GM23338 (cell line): ENCODE data around the gene MRM2.

Source experiments
- CTCF ChIP-seq, 2 experiments: fragments of 200-600 bp in 1 of 2; sonication (generic) in 1 of 2; conservative IDR thresholded peaks; 2 replicates each; pipeline versions ENCODE4 v1.5.1 to v1.6.1; 2016 to 2017; ENCODE audit warnings: antibody characterized with exemption in 2 of 2, low read depth in 2 of 2, mild to moderate bottlenecking in 2 of 2, moderate library complexity in 1 of 2
- EZH2 ChIP-seq: fragments of 200-600 bp; sonication (generic); IDR thresholded peaks from one replicate; pipeline ENCODE4 v1.8.0; 2017; ENCODE audit warnings: antibody characterized with exemption, mild to moderate bottlenecking, low read depth; ENCODE audit not compliant: unreplicated experiment
- POLR2AphosphoS5 ChIP-seq: IDR thresholded peaks from 2 replicates; pipeline ENCODE4 v1.6.1; 2016; ENCODE audit warnings: antibody characterized with exemption, low read depth
- REST ChIP-seq: IDR thresholded peaks from one replicate; pipeline ENCODE4 v1.6.1; 2018; ENCODE audit warnings: antibody characterized with exemption; ENCODE audit not compliant: unreplicated experiment

GRCh38 chr7:2263176-2263575, 21.2 kb upstream of the MRM2 start:
- TF ChIP-seq EZH2: no peak
- no peak for TF ChIP-seq CTCF (conservative IDR thresholded peaks at IDR 0.05; ENCODE audit: low read depth in 2 of 2)
- no peak for TF ChIP-seq POLR2AphosphoS5
- no peak for TF ChIP-seq REST
